Keratinocyte (primary cell): ENCODE measurements around the gene AFM.

ENCODE experiments used
- EZH2 ChIP-seq: IDR thresholded peaks from one replicate; pipeline ENCODE4 v1.6.1; 2012; ENCODE audit warnings: inconsistent platforms, mild to moderate bottlenecking, low read length, moderate library complexity
- TF ChIP-seq, protein P1 (sequence below), 3 experiments: IDR thresholded peaks in 1 of 3; conservative IDR thresholded peaks in 1 of 3; optimal IDR thresholded peaks in 1 of 3; 2 replicates in 2 of 3; 3 replicates in 1 of 3; pipeline versions ENCODE3 to v1.5.1; 2011; ENCODE audit warnings: low read length in 3 of 3, mild to moderate bottlenecking in 3 of 3, moderate library complexity in 2 of 3, control low read depth in 1 of 3, inconsistent platforms in 1 of 3; ENCODE audit not compliant: insufficient read depth in 2 of 3; ENCODE audit errors: extremely low read depth in 1 of 3

DNA sequence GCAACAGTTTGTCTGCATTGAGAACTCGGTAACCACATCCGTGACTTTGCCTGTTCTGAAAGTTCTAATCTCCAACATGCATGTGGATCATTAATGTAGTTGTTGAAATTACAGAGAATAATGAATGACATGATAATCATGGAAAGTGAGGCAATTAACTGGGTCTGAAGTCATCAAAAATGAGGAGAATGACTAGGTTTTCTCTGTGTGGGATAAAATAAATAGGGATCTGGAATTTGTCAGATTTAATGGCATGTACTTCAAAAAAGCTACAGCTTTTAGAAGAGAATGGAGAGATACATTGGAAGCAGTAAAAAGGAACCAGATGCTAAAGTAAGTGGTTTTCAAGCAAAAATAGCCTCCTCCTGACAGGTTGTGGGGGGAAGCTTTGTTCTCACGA, 59.3 kb downstream of the AFM start:
- TF ChIP-seq, protein P1, sequence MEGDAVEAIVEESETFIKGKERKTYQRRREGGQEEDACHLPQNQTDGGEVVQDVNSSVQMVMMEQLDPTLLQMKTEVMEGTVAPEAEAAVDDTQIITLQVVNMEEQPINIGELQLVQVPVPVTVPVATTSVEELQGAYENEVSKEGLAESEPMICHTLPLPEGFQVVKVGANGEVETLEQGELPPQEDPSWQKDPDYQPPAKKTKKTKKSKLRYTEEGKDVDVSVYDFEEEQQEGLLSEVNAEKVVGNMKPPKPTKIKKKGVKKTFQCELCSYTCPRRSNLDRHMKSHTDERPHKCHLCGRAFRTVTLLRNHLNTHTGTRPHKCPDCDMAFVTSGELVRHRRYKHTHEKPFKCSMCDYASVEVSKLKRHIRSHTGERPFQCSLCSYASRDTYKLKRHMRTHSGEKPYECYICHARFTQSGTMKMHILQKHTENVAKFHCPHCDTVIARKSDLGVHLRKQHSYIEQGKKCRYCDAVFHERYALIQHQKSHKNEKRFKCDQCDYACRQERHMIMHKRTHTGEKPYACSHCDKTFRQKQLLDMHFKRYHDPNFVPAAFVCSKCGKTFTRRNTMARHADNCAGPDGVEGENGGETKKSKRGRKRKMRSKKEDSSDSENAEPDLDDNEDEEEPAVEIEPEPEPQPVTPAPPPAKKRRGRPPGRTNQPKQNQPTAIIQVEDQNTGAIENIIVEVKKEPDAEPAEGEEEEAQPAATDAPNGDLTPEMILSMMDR (optimal IDR thresholded peaks at IDR 0.05 in 1 of 3, IDR thresholded peaks at IDR 0.05 in 1 of 3, conservative IDR thresholded peaks at IDR 0.05 in 1 of 3; ENCODE audit: extremely low read depth in 1 of 3, insufficient read depth in 2 of 3, low read length in 3 of 3) = no peak
- TF ChIP-seq EZH2 = no peak
